Activated naive CD4-positive, alpha-beta T cell treated with anti-CD3 and anti-CD28 coated beads, Interleukin-2, amount 50 U/mL, for 72 hours (primary cell): Measurements from ENCODE around the gene STAB2. TPM values are rescaled to one million over a fixed set of nuclear protein-coding genes. Genes with fewer than 3 reads are reported as not detected.
"Not testable (repeated sequence)": the region's sequence is repeated elsewhere in the genome, so short reads cannot be mapped to it uniquely, and the experiment has no call there.

Experiments
- ATAC-seq, 2 donors: fragments of 150-1000 bp; cut with Tn5 transposase; 2 replicates each; pipeline ENCODE4 v1.10.0; 2021; ENCODE audit warnings: mild to moderate bottlenecking in 2 of 2, moderate library complexity in 2 of 2
- DNase-seq, 2 donors: peaks; one replicate each; pipeline ENCODE4 v3.0.0; 2021 to 2022; ENCODE audit warnings: low spot score in 2 of 2
- H3K27ac Mint-ChIP-seq, 2 donors: one replicate each; pipeline ENCODE4 v1.8.0; 2022; ENCODE audit warnings: mild to moderate bottlenecking in 2 of 2, mixed read lengths in 2 of 2
- H3K36me3 Mint-ChIP-seq, 2 donors: one replicate each; pipeline ENCODE4 v1.8.0; 2022; ENCODE audit warnings: mixed read lengths in 2 of 2
- H3K9me3 Mint-ChIP-seq, 2 donors: one replicate each; pipeline ENCODE4 v1.8.0; 2022; ENCODE audit warnings: mixed read lengths in 2 of 2
- total RNA-seq, 2 donors: library from RNA; stranded (reverse); gene quantifications; one replicate each; pipeline ENCODE4 v1.2.3, GENCODE V29; 2022

The STAB2 gene
- total RNA-seq, 2 donors from 2014 or later, result not detected

DNA sequence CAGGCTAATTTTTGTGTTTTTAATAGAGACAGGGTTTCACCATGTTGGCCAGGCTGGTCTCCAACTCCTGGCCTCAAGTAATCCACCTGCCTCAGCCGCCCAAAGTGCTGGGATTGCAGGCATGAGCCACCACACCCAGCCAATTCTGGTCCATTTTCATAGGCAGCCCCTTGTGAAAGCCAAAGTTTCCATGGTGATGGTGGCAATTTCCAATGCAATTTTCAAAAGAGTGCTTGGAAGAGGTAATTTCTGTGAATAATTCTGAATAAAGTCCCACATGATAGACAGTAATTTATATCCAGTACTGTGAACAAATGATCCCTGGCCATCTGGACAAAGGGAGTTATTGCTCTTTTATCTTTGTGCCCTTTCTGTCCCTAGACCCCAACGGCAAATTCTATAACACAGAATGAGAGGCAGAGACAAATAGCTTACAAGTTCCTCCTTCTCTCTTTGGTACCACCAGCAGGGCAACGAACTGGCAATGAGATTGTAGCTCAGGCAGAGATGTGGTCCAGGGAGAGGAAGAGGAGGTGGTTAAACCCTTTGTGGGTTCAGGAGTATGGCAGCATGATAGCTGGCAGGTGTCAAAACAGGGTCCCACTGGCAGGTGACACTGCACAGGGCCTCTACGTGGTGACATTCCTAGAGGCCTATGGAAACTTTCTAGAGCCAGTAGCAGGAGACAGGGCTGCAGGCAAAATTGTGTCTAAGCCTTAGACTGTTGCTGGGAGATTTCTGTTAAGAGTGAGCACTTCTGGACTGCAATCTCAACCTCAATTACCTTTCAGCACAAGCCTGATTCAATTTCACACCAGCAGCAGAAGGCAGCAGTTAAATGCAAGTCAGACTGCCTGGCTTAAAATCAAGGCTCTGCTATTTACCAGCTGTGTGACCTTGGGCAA lies 207.5 kb downstream of the STAB2 start:
- Mint-ChIP-seq H3K27ac (no peak overlapping the region), H3K9me3 (no peaks in the 10 kb centered on the region), H3K36me3 (peaks cover 0 to 14% of the 10 kb centered on the region in 2 donors)
- ATAC-seq, result no peak
- DNase-seq, result no peak

DNA sequence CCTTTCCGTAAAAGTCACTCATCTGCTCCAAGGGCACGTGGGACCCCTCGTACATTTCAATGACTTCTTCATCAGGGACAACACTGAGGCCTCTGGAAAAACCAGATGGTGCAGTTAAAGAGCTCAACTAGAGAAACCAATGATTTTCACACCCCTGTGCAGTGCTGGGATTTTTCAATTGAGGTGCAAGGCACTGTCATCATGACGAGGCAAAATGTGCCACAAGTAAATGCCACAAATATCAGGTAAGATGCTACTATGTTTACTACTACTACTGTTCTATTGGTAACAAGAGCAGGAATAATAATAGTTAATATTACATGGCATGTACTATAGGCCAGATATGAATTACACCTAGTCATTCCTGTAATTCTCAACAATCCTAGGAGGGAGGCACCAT lies 211.5 kb downstream of the STAB2 start:
- peaks cover 6 to 21% of the 10 kb centered on the region in 2 donors for H3K36me3 Mint-ChIP-seq
- ATAC-seq (no peak), DNase-seq (no peak)
- no peaks in the 10 kb centered on the region for H3K9me3 Mint-ChIP-seq
- H3K27ac Mint-ChIP-seq, result peak overlapping the region in 1 of 2 donors; percentile 38

DNA sequence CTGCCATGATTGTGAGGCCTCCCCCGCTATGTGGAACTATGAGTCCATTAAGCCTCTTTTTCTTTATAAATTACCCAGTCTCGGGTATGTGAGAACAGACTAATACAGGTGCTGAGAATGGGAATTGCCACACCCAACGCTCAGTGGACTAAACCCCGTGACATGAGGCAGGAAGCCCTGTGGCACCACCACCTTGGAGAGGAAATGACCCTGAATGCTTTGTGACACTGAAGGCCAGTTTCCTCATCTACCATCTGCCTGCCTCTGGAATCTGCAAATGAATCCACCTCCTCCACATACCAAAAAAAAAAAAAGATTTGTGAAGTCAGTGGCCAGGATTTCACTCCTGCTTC lies 212.4 kb downstream of the STAB2 start:
- Mint-ChIP-seq H3K27ac (no peak overlapping the region), H3K36me3 (peaks cover 6 to 25% of the 10 kb centered on the region in 2 donors), H3K9me3 (no peaks in the 10 kb centered on the region)
- ATAC-seq (no peak), DNase-seq (no peak)

- ATAC-seq, result no peak
- peak overlapping the region in 1 of 2 donors; percentile 57 for H3K27ac Mint-ChIP-seq
- peaks cover 6 to 25% of the 10 kb centered on the region in 2 donors for H3K36me3 Mint-ChIP-seq
- no peak for DNase-seq
- H3K9me3 Mint-ChIP-seq, result no peaks in the 10 kb centered on the region
These were observed 213.0 kb downstream of the STAB2 start for GRCh38 chr12:103799857-103800771.

GRCh38 chr12:103801709-103802585 lies 214.9 kb downstream of the STAB2 start:
- Mint-ChIP-seq H3K27ac (peak overlapping the region in 1 of 2 donors; percentile 45), H3K36me3 (peaks cover 12 to 21% of the 10 kb centered on the region in 2 donors), H3K9me3 (no peaks in the 10 kb centered on the region)
- ATAC-seq (no peak), DNase-seq (no peak)

- Mint-ChIP-seq H3K9me3 (no peaks in the 10 kb centered on the region), H3K27ac (no peak overlapping the region), H3K36me3 (peaks cover 12 to 21% of the 10 kb centered on the region in 2 donors)
- no peak for DNase-seq
- no peak for ATAC-seq
These were observed 215.5 kb downstream of the STAB2 start for GRCh38 chr12:103802586-103802886.

DNA sequence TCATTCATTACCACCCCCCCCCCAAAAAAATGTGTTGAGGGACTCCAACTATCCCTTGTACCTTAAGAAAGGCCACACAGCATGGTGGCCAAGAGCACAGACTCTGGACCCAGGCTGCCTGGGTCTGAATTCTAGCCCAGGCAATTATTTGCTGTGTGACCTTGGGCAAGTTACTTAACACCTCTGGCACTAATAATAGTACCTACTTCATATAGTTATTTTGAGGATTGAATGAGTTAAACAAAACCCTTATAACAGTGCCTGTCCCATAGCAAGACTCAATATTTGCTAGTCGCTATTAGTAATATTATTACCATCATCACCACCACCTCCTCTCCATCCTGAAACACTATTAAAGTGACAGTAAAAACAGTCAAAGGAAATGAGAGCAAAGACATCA lies 216.8 kb downstream of the STAB2 start:
- Mint-ChIP-seq H3K36me3 (peaks cover 12 to 21% of the 10 kb centered on the region in 2 donors), H3K9me3 (no peaks in the 10 kb centered on the region), H3K27ac (peak overlapping the region in 1 of 2 donors; percentile 7)
- no peak for ATAC-seq
- DNase-seq, result no peak

DNA sequence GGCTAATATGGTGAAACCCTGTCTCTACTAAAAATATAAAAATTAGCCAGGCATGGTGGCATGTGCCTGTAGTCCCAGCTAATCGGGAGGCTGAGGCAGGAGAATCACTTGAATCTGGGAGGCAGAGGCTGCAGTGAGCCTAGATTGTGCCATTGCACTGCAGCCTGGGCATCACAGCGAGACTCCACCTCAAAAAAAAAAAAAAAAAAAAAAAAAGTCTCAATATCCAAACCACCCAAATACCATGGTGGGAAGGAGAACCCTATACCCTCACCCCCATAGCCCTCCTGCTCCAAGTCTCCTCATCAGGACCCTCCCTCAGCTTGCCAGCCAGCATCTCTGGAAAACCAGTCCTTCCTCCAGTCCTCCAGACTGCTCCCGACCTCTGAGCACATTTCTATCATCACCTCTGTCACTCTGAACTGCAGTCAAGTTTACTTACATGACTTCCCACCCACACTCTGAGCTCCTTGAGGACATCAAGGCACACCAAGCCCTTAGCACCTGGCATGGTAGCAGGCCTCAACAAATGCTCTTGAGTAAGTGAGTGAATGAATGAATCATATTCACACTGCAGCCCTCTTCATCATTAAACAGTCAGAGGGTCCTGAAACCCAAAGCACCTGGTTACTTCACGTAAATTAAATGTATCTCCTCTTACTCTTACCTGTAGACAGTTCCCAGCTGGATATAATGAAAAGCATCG lies 218.7 kb downstream of the STAB2 start:
- H3K9me3 Mint-ChIP-seq, result no peaks in the 10 kb centered on the region
- no peak for ATAC-seq
- H3K36me3 Mint-ChIP-seq, result peaks cover 6 to 19% of the 10 kb centered on the region in 2 donors
- no peak for DNase-seq
- no peak overlapping the region for H3K27ac Mint-ChIP-seq

GRCh38 chr12:103806803-103807202 lies 219.7 kb downstream of the STAB2 start:
- ATAC-seq, result no peak
- DNase-seq, result no peak
- H3K36me3 Mint-ChIP-seq, result peaks cover 6 to 19% of the 10 kb centered on the region in 2 donors
- no peaks in the 10 kb centered on the region for H3K9me3 Mint-ChIP-seq
- H3K27ac Mint-ChIP-seq, result peak overlapping the region in 1 of 2 donors; percentile 7

DNA sequence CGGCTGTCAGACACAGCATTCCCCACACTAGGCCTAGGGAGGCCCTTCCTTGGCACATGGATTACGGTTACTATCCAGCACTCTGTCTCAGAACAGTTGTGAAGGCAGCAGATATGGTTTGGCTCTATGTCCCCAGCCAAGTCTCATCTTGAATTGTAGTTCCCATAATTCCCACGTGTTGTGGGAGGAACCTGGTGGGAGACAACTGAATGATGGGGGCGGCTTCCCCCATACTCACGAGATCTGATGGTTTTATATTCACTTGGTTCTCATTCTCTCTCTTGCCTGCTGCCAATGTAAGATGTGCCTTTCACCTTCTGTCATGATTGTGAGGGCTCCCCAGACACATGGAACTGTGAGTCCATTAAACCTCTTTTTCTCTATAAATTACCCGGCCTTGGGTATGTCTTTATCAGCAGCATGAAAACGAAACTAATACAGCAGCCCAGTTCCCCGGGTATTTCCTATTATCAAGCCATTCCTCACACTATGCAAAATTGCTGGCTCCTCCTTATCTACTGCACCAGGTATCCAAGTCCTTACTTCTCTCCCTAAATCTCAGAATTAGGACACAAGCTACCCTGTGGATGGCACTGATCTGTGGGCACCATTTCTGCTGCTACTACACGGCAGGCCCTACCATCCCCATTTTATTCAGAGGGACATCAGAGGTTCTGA lies 220.6 kb downstream of the STAB2 start:
- DNase-seq, result no peak

GRCh38 chr12:103808239-103808880 lies 221.3 kb downstream of the STAB2 start:
- Mint-ChIP-seq H3K9me3 (no peaks in the 10 kb centered on the region), H3K36me3 (peaks cover 6 to 14% of the 10 kb centered on the region in 2 donors), H3K27ac (no peak overlapping the region)
- DNase-seq (no peak), ATAC-seq (no peak)

More for the DNA sequence above, 220.6 kb downstream of the STAB2 start:
- H3K36me3 Mint-ChIP-seq, result peaks cover 6 to 10% of the 10 kb centered on the region in 2 donors
- no peaks in the 10 kb centered on the region for H3K9me3 Mint-ChIP-seq
- no peak overlapping the region for H3K27ac Mint-ChIP-seq
- ATAC-seq, result no peak

DNA sequence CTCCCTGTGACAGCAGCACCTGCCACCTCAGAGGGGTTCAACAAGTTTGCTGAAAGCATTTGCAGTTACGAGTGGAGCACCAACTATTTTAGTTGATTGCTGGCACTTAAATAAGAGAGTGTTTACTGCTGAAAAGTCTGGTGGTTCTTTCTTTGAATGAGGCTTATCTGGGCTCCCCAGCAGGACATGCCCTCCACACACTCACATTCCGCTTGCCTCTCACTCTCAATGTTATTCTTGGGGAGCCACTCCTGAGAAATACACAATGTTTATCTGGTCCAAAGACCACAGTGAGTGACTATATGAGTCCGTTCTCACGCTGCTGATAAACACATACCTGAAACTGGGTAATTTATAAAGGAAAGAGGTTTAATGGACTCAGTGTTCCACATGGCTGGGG lies 222.1 kb downstream of the STAB2 start:
- ATAC-seq, result no peak
- Mint-ChIP-seq H3K9me3 (no peaks in the 10 kb centered on the region), H3K27ac (no peak overlapping the region), H3K36me3 (peaks cover 6 to 17% of the 10 kb centered on the region in 2 donors)
- no peak for DNase-seq

DNA sequence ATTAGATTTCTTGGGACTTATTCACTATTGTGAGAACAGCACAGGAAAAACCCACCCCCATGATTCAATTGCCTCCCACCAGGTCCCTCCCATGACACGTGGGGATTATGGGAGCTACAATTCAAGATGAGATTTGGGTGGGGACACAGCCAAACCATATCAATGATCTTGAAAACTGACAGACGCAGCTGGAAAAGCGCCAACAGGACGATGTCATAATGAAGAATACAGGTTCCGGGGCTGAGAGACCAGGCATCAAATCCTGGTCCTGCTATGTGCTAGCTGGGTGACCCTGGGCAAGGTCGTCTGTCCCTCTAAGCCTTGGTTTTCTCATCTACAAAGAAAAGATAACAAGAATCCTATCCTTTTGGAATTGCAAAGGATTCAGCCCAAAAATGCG lies 222.6 kb downstream of the STAB2 start:
- not testable (repeated sequence) for ATAC-seq, H3K27ac Mint-ChIP-seq, H3K9me3 Mint-ChIP-seq, DNase-seq
- peaks cover 6 to 16% of the 10 kb centered on the region in 2 donors for H3K36me3 Mint-ChIP-seq

GRCh38 chr12:103810111-103810510 lies 223.0 kb downstream of the STAB2 start:
- DNase-seq (no peak), ATAC-seq (no peak)
- H3K27ac Mint-ChIP-seq, result no peak overlapping the region
- H3K36me3 Mint-ChIP-seq, result peaks cover 6 to 16% of the 10 kb centered on the region in 2 donors
- no peaks in the 10 kb centered on the region for H3K9me3 Mint-ChIP-seq

DNA sequence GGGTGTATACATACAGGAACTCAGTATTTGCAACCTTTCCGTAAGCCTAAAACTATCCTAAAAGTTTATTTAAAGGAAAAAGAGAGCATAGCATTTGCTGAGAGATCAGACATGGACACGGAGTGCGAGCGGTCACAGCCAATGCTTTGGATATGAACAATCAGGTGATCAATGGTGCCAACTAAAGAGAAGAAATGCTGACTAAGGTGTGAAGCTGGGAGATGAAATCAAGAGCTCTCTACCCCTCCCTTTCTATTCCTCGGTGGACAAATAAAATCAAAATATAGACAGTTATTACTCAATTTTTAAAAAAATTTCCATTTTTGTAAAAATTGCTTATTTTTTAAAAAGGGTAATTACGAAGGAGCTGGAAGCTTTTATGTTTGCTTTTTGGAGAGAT lies 224.7 kb downstream of the STAB2 start:
- ATAC-seq, result no peak
- Mint-ChIP-seq H3K27ac (no peak overlapping the region), H3K36me3 (peaks cover 0 to 16% of the 10 kb centered on the region in 2 donors), H3K9me3 (no peaks in the 10 kb centered on the region)
- DNase-seq, result no peak
